RWPE2 (cell line): ENCODE measurements around the gene GRAMD1B.
A peak's percentile ranks its signal among the peaks of the same experiment; 100 is the strongest.
"Not testable (repeated sequence)": the region's sequence is repeated elsewhere in the genome, so short reads cannot be mapped to it uniquely, and the experiment has no call there.

Source experiments
- ATAC-seq: fragments of 200-7000 bp; cut with Tn5 transposase; 3 replicates; pipeline ENCODE4 v1.9.1; 2021; ENCODE audit warnings: low read depth
- DNase-seq: peaks from one replicate; pipeline ENCODE4 v3.0.0-alpha.2; 2020; ENCODE audit warnings: low spot score
- H3K27ac ChIP-seq: fragments of 450-650 bp; 2 replicates; pipeline ENCODE4 v1.5.1; 2017; ENCODE audit warnings: mild to moderate bottlenecking; ENCODE audit not compliant: poor library complexity, severe bottlenecking
- H3K27me3 ChIP-seq: fragments of 250-450 bp; sonication (Bioruptor Pico); 2 replicates; pipeline ENCODE4 v1.5.1; 2021; ENCODE audit warnings: mild to moderate bottlenecking, moderate library complexity; ENCODE audit not compliant: insufficient read depth, poor library complexity, severe bottlenecking
- H3K36me3 ChIP-seq: fragments of 250-450 bp; sonication (Bioruptor Pico); 2 replicates; pipeline ENCODE4 v1.5.1; 2020; ENCODE audit warnings: low read depth, mild to moderate bottlenecking, moderate library complexity
- H3K4me1 ChIP-seq: fragments of 250-450 bp; sonication (Bioruptor Pico); 2 replicates; pipeline ENCODE4 v1.5.1; 2021; ENCODE audit warnings: mild to moderate bottlenecking, moderate library complexity; ENCODE audit not compliant: insufficient read depth, poor library complexity, severe bottlenecking
- H3K4me3 ChIP-seq: fragments of 250-450 bp; sonication (Bioruptor Pico); 2 replicates; pipeline ENCODE4 v1.5.1; 2021; ENCODE audit warnings: mild to moderate bottlenecking, moderate library complexity; ENCODE audit not compliant: severe bottlenecking
- H3K9me3 ChIP-seq: fragments of 250-450 bp; sonication (Bioruptor Pico); 2 replicates; pipeline ENCODE4 v1.5.1; 2021; ENCODE audit warnings: mild to moderate bottlenecking, moderate library complexity; ENCODE audit not compliant: severe bottlenecking
- CTCF ChIP-seq: fragments of 450-650 bp; IDR thresholded peaks from one replicate; pipeline ENCODE4 v1.5.1; 2017; ENCODE audit warnings: mild to moderate bottlenecking, moderate library complexity; ENCODE audit not compliant: poor library complexity, severe bottlenecking

Gene GRAMD1B

GRCh38 chr11:123567466-123567865 lies 137.4 kb downstream of the GRAMD1B start:
- H3K27me3 ChIP-seq, result no peaks in the 10 kb centered on the region
- H3K4me3 ChIP-seq, result no peak overlapping the region
- ATAC-seq, result no peak
- no peak overlapping the region for H3K27ac ChIP-seq
- H3K4me1 ChIP-seq, result no peaks in the 10 kb centered on the region
- DNase-seq, result peak; percentile 4
- H3K36me3 ChIP-seq, result no peaks in the 10 kb centered on the region
- H3K9me3 ChIP-seq, result no peaks in the 10 kb centered on the region
- no peak for TF ChIP-seq CTCF

- no peak for DNase-seq
- no peak for TF ChIP-seq CTCF
- no peak for ATAC-seq
- H3K4me1 ChIP-seq, result no peaks in the 10 kb centered on the region
- H3K4me3 ChIP-seq, result no peak overlapping the region
- H3K36me3 ChIP-seq, result no peaks in the 10 kb centered on the region
- no peaks in the 10 kb centered on the region for H3K27me3 ChIP-seq
- no peak overlapping the region for H3K27ac ChIP-seq
- H3K9me3 ChIP-seq, result no peaks in the 10 kb centered on the region
Observed at GRCh38 chr11:123568367-123568870, 138.3 kb downstream of the GRAMD1B start.

- H3K27ac ChIP-seq, result no peak overlapping the region
- no peaks in the 10 kb centered on the region for H3K27me3 ChIP-seq
- no peak overlapping the region for H3K4me3 ChIP-seq
- no peaks in the 10 kb centered on the region for H3K4me1 ChIP-seq
- DNase-seq, result no peak
- H3K36me3 ChIP-seq, result no peaks in the 10 kb centered on the region
- no peaks in the 10 kb centered on the region for H3K9me3 ChIP-seq
- ATAC-seq, result no peak
- TF ChIP-seq CTCF, result no peak
Observed at GRCh38 chr11:123569393-123569792, 139.3 kb downstream of the GRAMD1B start.

GRCh38 chr11:123570939-123571580 lies 141.0 kb downstream of the GRAMD1B start:
- H3K4me1 ChIP-seq, result no peaks in the 10 kb centered on the region
- DNase-seq, result no peak
- no peak for TF ChIP-seq CTCF
- no peaks in the 10 kb centered on the region for H3K36me3 ChIP-seq
- no peak overlapping the region for H3K4me3 ChIP-seq
- no peaks in the 10 kb centered on the region for H3K9me3 ChIP-seq
- no peaks in the 10 kb centered on the region for H3K27me3 ChIP-seq
- no peak for ATAC-seq
- no peak overlapping the region for H3K27ac ChIP-seq

- not testable (repeated sequence) for H3K36me3 ChIP-seq, H3K27me3 ChIP-seq, H3K27ac ChIP-seq, ATAC-seq, DNase-seq, H3K4me3 ChIP-seq, H3K9me3 ChIP-seq, H3K4me1 ChIP-seq
Observed at GRCh38 chr11:123572791-123573190, 142.7 kb downstream of the GRAMD1B start.
